ENCODE results near the gene SLC16A1.

SLC16A1 gene

DNA sequence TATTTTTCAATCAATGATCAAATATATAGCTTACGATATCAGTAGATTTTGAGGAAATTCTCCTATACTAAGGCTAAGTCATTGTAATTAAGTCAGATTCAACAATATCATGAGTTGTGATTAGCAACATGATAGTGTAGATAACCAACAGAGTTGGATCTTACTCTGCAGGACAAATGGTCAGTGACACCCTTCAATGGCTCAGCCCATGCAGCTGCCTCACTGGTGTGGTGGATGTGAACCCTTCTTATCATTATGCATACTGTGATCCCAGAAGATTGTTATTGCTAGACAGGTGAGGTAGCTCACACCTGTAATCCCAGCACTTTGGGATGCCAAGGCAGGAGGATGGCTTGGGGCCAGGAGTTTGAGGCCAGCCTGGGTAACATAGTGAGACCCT lies 5.6 kb downstream of the SLC16A1 start:
- TF ChIP-seq POLR2AphosphoS5 (IDR thresholded peaks at IDR 0.05; ENCODE audit: low read depth) (no peak), GABPA (IDR thresholded peaks at IDR 0.05; ENCODE audit: low read depth) (no peak), SPI1 (IDR thresholded peaks at IDR 0.05; ENCODE audit: borderline replicate concordance, low read depth) (no peak)
- DNase-seq (ENCODE audit: low read depth in 1 of 2, low spot score in 1 of 2): no peak
- Histone ChIP-seq H3K4me3 (replicated peaks; ENCODE audit: insufficient read depth, low read length) (no peak overlapping the region), H3K27ac (replicated peaks) (no peak overlapping the region), H3K27me3 (ENCODE audit: insufficient read depth, poor library complexity, severe bottlenecking) (no peaks in the 10 kb centered on the region)

- Histone ChIP-seq H3K27ac (replicated peaks) (no peak overlapping the region), H3K27me3 (ENCODE audit: insufficient read depth, poor library complexity, severe bottlenecking) (no peaks in the 10 kb centered on the region), H3K4me3 (replicated peaks; ENCODE audit: insufficient read depth, low read length) (no peak overlapping the region)
- TF ChIP-seq, protein P1, sequence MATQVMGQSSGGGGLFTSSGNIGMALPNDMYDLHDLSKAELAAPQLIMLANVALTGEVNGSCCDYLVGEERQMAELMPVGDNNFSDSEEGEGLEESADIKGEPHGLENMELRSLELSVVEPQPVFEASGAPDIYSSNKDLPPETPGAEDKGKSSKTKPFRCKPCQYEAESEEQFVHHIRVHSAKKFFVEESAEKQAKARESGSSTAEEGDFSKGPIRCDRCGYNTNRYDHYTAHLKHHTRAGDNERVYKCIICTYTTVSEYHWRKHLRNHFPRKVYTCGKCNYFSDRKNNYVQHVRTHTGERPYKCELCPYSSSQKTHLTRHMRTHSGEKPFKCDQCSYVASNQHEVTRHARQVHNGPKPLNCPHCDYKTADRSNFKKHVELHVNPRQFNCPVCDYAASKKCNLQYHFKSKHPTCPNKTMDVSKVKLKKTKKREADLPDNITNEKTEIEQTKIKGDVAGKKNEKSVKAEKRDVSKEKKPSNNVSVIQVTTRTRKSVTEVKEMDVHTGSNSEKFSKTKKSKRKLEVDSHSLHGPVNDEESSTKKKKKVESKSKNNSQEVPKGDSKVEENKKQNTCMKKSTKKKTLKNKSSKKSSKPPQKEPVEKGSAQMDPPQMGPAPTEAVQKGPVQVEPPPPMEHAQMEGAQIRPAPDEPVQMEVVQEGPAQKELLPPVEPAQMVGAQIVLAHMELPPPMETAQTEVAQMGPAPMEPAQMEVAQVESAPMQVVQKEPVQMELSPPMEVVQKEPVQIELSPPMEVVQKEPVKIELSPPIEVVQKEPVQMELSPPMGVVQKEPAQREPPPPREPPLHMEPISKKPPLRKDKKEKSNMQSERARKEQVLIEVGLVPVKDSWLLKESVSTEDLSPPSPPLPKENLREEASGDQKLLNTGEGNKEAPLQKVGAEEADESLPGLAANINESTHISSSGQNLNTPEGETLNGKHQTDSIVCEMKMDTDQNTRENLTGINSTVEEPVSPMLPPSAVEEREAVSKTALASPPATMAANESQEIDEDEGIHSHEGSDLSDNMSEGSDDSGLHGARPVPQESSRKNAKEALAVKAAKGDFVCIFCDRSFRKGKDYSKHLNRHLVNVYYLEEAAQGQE (IDR thresholded peaks at IDR 0.05; ENCODE audit: insufficient replicate concordance, low read depth): no peak
- DNase-seq (ENCODE audit: low read depth in 1 of 2, low spot score in 1 of 2): no peak
Measured at GRCh38 chr1:112946683-112947082, 9.3 kb downstream of the SLC16A1 start.

GRCh38 chr1:112939810-112940209 lies 16.2 kb downstream of the SLC16A1 start:
- Histone ChIP-seq H3K27me3 (ENCODE audit: insufficient read depth, poor library complexity, severe bottlenecking) (no peaks in the 10 kb centered on the region), H3K27ac (replicated peaks) (no peak overlapping the region)

GRCh38 chr1:112938210-112938609 lies 17.8 kb downstream of the SLC16A1 start:
- no peak for DNase-seq (ENCODE audit: low read depth in 1 of 2, low spot score in 1 of 2)

More at GRCh38 chr1:112939810-112940209, 16.2 kb downstream of the SLC16A1 start:
- TF ChIP-seq, protein P2, sequence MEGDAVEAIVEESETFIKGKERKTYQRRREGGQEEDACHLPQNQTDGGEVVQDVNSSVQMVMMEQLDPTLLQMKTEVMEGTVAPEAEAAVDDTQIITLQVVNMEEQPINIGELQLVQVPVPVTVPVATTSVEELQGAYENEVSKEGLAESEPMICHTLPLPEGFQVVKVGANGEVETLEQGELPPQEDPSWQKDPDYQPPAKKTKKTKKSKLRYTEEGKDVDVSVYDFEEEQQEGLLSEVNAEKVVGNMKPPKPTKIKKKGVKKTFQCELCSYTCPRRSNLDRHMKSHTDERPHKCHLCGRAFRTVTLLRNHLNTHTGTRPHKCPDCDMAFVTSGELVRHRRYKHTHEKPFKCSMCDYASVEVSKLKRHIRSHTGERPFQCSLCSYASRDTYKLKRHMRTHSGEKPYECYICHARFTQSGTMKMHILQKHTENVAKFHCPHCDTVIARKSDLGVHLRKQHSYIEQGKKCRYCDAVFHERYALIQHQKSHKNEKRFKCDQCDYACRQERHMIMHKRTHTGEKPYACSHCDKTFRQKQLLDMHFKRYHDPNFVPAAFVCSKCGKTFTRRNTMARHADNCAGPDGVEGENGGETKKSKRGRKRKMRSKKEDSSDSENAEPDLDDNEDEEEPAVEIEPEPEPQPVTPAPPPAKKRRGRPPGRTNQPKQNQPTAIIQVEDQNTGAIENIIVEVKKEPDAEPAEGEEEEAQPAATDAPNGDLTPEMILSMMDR (IDR thresholded peaks at IDR 0.05; ENCODE audit: insufficient read depth, low read length): no peak
- TF ChIP-seq, protein P1 (IDR thresholded peaks at IDR 0.05; ENCODE audit: insufficient replicate concordance, low read depth): no peak
- TF ChIP-seq POLR2AphosphoS5 (IDR thresholded peaks at IDR 0.05; ENCODE audit: low read depth) (no peak), SPI1 (IDR thresholded peaks at IDR 0.05; ENCODE audit: borderline replicate concordance, low read depth) (no peak), GABPA (IDR thresholded peaks at IDR 0.05; ENCODE audit: low read depth) (no peak)
- no peak for DNase-seq (ENCODE audit: low read depth in 1 of 2, low spot score in 1 of 2)
- no peak overlapping the region for H3K4me3 ChIP-seq (replicated peaks; ENCODE audit: insufficient read depth, low read length)

More at GRCh38 chr1:112938210-112938609, 17.8 kb downstream of the SLC16A1 start:
- H3K27ac ChIP-seq (replicated peaks): no peak overlapping the region
- H3K27me3 ChIP-seq (ENCODE audit: insufficient read depth, poor library complexity, severe bottlenecking): no peaks in the 10 kb centered on the region
- no peak overlapping the region for H3K4me3 ChIP-seq (replicated peaks; ENCODE audit: insufficient read depth, low read length)
- TF ChIP-seq, protein P1 (IDR thresholded peaks at IDR 0.05; ENCODE audit: insufficient replicate concordance, low read depth): no peak
